Activated T-cell treated with anti-CD3 and anti-CD28 coated beads, Interleukin-2, amount 50 U/mL, for 24 hours (primary cell): ENCODE results near the gene SLPI.

ENCODE experiments used
- DNase-seq: peaks from one replicate; pipeline ENCODE4 v3.0.0-alpha.2; 2020
- H3K27ac Mint-ChIP-seq: 2 replicates; pipeline ENCODE4 v1.8.0; 2020; ENCODE audit warnings: mild to moderate bottlenecking, mixed read lengths
- H3K27me3 Mint-ChIP-seq: 2 replicates; pipeline ENCODE4 v1.8.0; 2020; ENCODE audit warnings: mixed read lengths
- H3K36me3 Mint-ChIP-seq: 2 replicates; pipeline ENCODE4 v1.8.0; 2020; ENCODE audit warnings: low read depth, mixed read lengths
- H3K4me1 Mint-ChIP-seq: 2 replicates; pipeline ENCODE4 v1.8.0; 2020; ENCODE audit warnings: low read depth, mixed read lengths
- H3K4me3 Mint-ChIP-seq: 2 replicates; pipeline ENCODE4 v1.8.0; 2020; ENCODE audit warnings: mild to moderate bottlenecking, moderate library complexity, mixed read lengths
- H3K9me3 Mint-ChIP-seq: 2 replicates; pipeline ENCODE4 v1.8.0; 2020; ENCODE audit warnings: mixed read lengths

The SLPI gene

DNA sequence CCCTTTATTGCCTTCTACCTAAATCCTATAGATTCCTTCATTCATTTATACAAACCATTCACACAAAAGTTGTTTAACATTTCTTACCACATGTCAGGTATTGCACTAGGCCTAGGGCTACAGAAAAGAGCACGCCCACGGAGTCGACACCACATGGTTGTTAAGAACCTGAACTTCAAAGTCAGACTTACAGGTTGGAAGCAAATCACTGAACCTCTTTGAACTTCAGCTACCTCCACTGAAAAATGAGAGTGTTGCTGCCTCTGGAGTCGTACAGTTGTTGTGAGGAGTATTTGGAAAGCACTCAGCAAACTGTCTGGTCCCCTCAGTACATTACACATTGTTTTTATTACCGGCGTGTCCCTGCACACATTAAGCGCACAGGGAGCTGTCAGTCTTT lies 3.3 kb upstream of the SLPI start:
- Mint-ChIP-seq H3K4me1 (peaks cover 6% of the 10 kb centered on the region), H3K9me3 (no peaks in the 10 kb centered on the region), H3K36me3 (no peaks in the 10 kb centered on the region), H3K27me3 (peaks cover 43% of the 10 kb centered on the region), H3K4me3 (no peak overlapping the region), H3K27ac (no peak overlapping the region)
- no peak for DNase-seq

DNA sequence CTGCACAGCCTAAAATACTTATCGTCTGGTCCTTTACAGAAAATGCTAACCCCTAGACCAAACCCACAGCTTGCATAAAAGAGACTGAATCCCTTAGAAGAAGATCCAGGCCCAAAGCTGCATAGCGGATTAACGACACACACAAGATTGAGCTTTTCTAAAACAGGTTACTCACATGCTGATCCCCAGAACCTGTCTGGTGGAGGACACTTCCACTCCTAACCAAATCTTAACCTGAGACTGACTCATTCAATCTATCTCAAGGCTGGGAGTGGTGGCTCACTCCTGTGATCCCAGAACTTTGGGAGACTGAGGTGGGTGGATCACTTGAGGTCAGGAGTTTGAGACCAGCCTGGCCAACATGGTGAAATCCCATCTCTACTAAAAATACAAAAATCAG lies 2.8 kb upstream of the SLPI start:
- H3K27ac Mint-ChIP-seq = no peak overlapping the region
- peaks cover 6% of the 10 kb centered on the region for H3K4me1 Mint-ChIP-seq
- no peak for DNase-seq
- H3K4me3 Mint-ChIP-seq = no peak overlapping the region
- H3K36me3 Mint-ChIP-seq = no peaks in the 10 kb centered on the region
- peaks cover 45% of the 10 kb centered on the region for H3K27me3 Mint-ChIP-seq
- H3K9me3 Mint-ChIP-seq = no peaks in the 10 kb centered on the region

DNA sequence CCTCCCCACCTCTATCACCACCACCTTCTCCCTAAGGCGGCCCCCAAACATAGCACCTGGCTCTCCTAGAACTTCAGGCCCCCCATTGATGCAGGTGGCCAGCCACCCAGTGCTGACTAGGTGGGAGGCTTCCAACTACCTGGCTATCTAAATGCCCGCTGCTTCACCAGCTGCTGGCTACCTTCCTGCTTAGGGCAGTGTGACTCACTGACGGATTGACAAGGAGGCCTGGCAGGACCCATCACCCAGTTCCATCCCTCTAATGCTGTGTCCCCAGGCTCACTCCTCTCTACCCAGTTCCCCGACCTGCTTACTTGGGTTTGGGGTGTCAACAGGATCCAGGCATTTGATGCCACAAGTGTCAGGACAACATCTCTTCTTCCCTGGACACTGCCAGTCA lies 1.1 kb downstream of the SLPI start:
- peaks cover 6% of the 10 kb centered on the region for H3K4me1 Mint-ChIP-seq
- no peak overlapping the region for H3K27ac Mint-ChIP-seq

DNA sequence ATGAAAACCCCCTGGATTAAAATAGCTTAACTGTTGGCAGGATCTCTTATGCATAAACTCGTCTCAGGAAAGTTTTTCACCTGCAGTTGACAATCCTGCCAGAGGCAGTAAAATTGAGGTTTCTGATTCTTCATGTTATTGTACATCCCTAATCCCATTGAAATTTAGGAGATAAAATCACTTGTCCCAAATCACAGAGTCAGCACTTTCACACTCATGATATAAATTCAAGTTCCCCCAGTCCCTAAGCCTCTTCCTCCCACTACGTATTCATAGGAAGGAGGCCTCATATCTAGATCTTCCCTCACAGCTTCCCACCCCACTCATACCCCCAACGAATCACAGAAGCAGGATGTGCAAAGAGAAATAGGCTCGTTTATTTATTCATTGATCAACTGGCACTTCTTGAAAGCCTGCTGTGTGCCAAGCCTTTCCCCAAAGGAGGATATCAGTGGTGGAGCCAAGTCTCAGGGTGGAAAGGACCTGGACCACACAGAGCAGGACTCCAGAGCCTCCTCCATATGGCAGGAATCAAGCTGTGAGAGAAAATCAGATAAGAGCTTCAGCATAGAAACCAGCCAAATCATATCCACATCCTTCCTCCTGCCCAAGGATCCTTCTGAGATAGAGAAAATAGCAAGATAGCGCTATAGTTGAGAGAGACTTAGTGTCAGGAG lies 2.3 kb downstream of the SLPI start:
- Mint-ChIP-seq H3K27ac (no peak overlapping the region), H3K27me3 (peaks cover 60% of the 10 kb centered on the region), H3K4me3 (no peak overlapping the region), H3K4me1 (peaks cover 6% of the 10 kb centered on the region), H3K9me3 (no peaks in the 10 kb centered on the region), H3K36me3 (no peaks in the 10 kb centered on the region)
- DNase-seq = no peak

More for the DNA sequence above, 1.1 kb downstream of the SLPI start:
- H3K4me3 Mint-ChIP-seq = no peak overlapping the region
- no peaks in the 10 kb centered on the region for H3K9me3 Mint-ChIP-seq
- no peaks in the 10 kb centered on the region for H3K36me3 Mint-ChIP-seq
- DNase-seq = no peak
- peaks cover 48% of the 10 kb centered on the region for H3K27me3 Mint-ChIP-seq

DNA sequence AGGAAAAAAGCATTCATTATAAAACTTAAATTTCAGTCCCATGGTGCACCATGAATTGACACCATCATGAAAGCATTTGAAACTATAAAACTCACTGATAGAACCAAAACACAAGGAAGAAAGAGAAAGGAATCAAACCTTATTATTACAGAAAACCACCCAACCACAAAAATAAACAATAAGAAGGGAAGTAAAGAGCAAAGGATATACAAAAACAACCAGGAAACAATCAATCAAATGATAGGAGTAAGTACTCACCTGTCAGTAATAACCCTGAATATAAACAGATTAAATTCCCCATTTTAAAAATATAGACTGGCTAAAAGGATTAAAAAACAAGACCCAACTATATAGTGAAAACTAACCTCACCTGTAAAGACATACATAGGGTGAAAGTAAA lies 5.8 kb downstream of the SLPI start:
- no peaks in the 10 kb centered on the region for H3K9me3 Mint-ChIP-seq
- H3K27me3 Mint-ChIP-seq = peaks cover 76% of the 10 kb centered on the region
- no peaks in the 10 kb centered on the region for H3K36me3 Mint-ChIP-seq
- H3K4me3 Mint-ChIP-seq = no peak overlapping the region
- H3K27ac Mint-ChIP-seq = no peak overlapping the region
- H3K4me1 Mint-ChIP-seq = no peaks in the 10 kb centered on the region
- DNase-seq = no peak

DNA sequence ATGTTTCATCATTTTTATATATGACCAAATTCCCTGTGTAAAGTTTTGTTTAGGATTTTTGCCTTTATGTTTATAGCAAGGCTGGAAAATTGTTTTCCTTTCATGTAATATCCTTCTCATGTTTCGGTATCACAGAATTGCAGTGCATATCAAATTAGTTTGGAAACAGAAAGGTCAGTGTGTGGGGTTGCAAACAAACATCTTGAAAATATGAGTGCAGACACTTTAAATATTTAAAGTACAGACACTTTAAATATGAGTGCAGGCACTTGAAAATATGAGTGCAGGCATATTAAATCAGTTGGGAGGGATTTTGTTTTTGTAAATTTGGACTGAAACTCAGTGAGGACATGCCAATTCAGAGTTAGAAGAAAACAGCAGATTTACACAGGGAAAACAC lies 6.5 kb downstream of the SLPI start:
- Mint-ChIP-seq H3K36me3 (no peaks in the 10 kb centered on the region), H3K4me1 (no peaks in the 10 kb centered on the region), H3K27me3 (peaks cover 76% of the 10 kb centered on the region), H3K9me3 (no peaks in the 10 kb centered on the region), H3K4me3 (no peak overlapping the region), H3K27ac (no peak overlapping the region)
- DNase-seq = no peak

DNA sequence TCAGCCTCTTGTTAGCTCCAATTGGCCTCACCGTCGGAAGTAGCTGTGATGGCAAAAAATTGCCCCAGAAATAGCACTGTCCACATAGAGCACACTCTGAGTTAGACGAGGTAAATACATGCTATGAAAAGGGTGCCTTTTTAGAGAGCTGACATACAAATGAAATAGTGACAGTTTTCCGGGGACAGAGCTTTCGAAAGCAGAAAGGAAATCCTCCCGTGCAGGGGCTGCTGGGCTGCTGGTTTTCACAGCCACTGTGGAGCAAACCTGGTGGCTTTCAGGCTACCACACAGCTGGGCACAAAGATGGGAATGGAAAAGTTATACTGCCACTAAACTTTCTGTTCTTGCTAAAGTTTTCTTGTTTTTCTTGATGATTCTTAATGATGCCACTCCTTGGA lies 8.3 kb downstream of the SLPI start:
- H3K4me1 Mint-ChIP-seq = no peaks in the 10 kb centered on the region
- peaks cover 71% of the 10 kb centered on the region for H3K27me3 Mint-ChIP-seq
- no peak for DNase-seq
- no peaks in the 10 kb centered on the region for H3K9me3 Mint-ChIP-seq
- H3K4me3 Mint-ChIP-seq = no peak overlapping the region
- no peak overlapping the region for H3K27ac Mint-ChIP-seq
- H3K36me3 Mint-ChIP-seq = no peaks in the 10 kb centered on the region

DNA sequence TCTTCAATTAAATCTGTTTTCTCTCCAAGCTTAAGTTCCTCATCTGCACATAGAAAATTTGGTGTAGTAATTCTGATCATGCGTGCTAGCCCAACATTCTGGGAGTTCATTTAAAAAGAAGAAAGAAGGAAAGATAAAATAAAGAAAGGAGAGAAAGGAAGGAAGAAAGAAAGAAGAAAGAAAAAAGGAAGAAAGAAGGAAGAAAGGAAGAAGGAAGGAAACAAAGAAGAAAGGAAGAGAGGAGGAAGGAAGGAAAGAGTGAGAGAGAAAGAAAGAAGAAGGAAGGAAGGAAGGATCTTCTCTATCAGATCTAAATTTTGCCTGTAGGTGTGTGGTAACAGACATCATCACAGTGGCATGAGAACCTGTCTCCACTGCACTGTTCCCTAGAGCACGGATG lies 16.2 kb downstream of the SLPI start:
- no peaks in the 10 kb centered on the region for H3K36me3 Mint-ChIP-seq
- no peak for DNase-seq
- no peak overlapping the region for H3K4me3 Mint-ChIP-seq
- peaks cover 8% of the 10 kb centered on the region for H3K9me3 Mint-ChIP-seq
- H3K4me1 Mint-ChIP-seq = no peaks in the 10 kb centered on the region
- peaks cover 56% of the 10 kb centered on the region for H3K27me3 Mint-ChIP-seq
- no peak overlapping the region for H3K27ac Mint-ChIP-seq

DNA sequence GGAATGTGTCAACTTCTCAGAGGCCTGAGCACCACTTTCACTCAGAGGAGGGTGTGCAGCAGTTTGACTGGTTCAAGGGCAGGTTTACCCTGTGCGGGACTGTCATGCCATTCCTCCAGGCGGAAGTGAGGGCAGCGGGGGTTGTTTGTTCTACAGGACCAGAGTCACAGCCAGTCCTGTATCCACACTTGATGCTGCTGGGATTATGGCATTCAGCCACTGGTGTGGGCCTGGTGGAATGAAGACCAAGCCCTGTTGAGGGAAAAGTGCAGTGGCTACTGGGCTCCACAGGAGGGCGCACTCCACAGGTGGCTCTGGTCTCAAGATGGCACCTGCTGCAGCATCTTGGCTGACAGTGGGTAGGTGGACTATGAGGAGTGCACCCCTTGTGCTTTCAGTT lies 18.4 kb downstream of the SLPI start:
- Mint-ChIP-seq H3K27ac (no peak overlapping the region), H3K4me1 (no peaks in the 10 kb centered on the region), H3K9me3 (peaks cover 8% of the 10 kb centered on the region), H3K36me3 (no peaks in the 10 kb centered on the region), H3K27me3 (peaks cover 50% of the 10 kb centered on the region), H3K4me3 (no peak overlapping the region)
- no peak for DNase-seq

DNA sequence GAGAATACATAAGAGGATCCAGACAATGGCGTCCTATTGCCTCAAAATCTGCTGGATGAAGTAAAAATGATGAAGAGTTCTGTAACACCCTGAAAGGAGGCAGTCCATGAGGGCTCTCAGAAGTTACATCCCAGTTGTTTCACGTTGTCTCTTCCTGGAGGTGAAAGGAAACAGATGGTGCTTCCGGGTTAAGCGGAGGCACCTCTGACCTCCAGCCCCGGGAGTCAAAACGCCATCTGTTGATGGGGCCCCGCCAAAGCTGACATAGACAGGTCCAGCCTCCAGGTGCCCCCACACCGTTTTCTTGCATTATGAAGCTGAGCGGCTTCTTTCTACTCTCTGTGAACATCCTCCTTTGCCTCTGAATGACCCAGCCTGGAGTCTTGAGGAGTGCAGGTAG lies 23.7 kb downstream of the SLPI start:
- no peak overlapping the region for H3K27ac Mint-ChIP-seq
- no peaks in the 10 kb centered on the region for H3K4me1 Mint-ChIP-seq
- H3K27me3 Mint-ChIP-seq = peaks cover 35% of the 10 kb centered on the region
- H3K4me3 Mint-ChIP-seq = no peak overlapping the region
- H3K9me3 Mint-ChIP-seq = peaks cover 8% of the 10 kb centered on the region
- DNase-seq = no peak
- H3K36me3 Mint-ChIP-seq = no peaks in the 10 kb centered on the region

DNA sequence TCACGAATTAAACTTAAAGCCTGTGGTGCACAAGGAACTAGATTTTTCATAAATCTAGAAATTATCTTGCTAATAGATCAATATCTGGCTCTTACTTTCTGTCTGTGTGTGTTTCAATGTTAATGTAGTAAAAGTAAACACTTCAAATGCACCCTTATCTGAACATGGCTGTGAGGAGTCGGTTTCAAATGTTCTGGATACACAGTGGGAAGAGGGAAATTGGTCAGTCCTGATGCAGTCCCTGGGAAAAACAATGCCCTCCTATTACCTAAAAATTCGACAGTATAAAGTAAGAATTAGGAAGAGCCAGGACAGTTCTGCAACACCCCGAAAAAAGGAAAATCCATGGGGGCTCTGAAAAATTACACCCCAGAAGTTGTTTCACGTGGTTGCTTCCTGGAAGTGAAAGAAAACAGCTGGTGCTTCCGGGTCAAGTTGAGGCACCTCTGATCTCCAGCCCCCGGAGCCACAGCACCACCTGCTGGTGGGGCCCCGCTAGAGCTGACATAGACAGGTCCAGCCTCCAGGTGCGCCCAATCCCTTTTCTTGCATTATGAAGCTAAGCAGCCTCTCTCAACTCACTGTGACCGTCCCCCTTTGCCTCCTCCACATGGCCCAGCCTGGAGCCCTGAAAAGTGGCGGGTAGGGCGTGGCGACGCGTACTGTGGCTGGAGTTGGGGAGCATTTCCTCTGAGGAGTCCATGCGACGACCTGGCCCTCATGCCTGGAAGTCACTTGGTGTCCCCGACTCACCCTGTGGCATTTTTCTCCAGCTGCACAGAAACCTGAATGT lies 24.9 kb downstream of the SLPI start:
- peak; percentile 64 for DNase-seq
- Mint-ChIP-seq H3K9me3 (peaks cover 5% of the 10 kb centered on the region), H3K4me3 (no peak overlapping the region), H3K27me3 (peaks cover 35% of the 10 kb centered on the region), H3K27ac (no peak overlapping the region), H3K36me3 (no peaks in the 10 kb centered on the region), H3K4me1 (no peaks in the 10 kb centered on the region)

DNA sequence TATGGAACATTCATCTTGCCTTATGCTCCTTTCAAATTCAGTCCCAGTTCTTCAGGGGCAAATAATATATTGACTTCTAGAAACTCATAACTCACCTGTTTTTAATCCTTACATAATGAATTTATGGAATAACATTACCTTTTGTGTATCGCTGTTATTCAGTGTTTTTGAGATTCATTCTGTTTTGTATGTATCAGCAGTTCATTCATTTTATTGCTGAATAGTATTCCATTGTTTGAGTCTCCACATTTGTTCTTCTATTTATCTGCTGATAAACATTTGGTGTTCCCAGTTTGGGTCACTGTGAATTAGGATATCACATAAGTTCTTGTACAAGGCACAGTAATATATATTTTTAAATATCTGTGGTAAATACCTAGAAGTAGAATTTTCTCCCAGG lies 28.1 kb downstream of the SLPI start:
- Mint-ChIP-seq H3K27me3 (peaks cover 49% of the 10 kb centered on the region), H3K36me3 (no peaks in the 10 kb centered on the region), H3K27ac (no peak overlapping the region), H3K9me3 (no peaks in the 10 kb centered on the region), H3K4me1 (no peaks in the 10 kb centered on the region), H3K4me3 (no peak overlapping the region)
- DNase-seq = no peak

DNA sequence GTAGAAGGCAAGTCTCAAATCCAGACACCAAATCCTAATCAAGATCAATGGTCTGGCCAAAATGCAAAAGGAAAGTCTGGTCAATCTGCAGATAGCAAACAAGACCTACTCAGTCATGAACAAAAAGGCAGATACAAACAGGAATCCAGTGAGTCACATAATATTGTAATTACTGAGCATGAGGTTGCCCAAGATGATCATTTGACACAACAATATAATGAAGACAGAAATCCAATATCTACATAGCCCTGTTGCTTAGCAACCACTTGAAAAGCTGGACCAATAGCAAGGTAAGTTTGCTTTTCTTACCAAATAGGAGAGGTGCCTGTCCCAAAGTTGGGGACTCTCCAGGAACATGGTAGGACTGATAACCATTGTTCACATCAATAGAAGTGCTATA lies 31.2 kb downstream of the SLPI start:
- Mint-ChIP-seq H3K36me3 (no peaks in the 10 kb centered on the region), H3K9me3 (no peaks in the 10 kb centered on the region), H3K4me3 (no peak overlapping the region), H3K27me3 (peaks cover 44% of the 10 kb centered on the region), H3K4me1 (no peaks in the 10 kb centered on the region), H3K27ac (no peak overlapping the region)
- no peak for DNase-seq

DNA sequence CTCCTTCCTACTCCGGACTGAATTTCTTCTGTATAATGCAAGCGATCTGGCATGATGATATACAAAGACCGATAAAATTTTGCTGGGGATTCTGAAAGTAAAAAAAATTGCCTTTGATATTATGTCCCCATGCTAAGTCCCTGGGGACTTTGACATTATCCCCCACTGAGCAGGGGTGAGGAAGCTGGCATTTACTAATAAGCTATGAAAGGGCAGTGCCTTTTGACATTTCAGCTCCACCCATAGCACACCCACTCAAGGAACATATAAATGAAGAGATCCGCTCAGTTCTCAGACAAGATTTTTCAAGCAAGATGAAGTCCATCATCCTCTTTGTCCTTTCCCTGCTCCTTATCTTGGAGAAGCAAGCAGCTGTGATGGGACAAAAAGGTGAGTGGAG lies 33.3 kb downstream of the SLPI start, which contains the start of gene SEMG2:
Gene SEMG2, plus strand, starts transcription at position 298 of the 400 bp plus-strand sequence. Its CDS starts 17 bp downstream, at position 315.
- Mint-ChIP-seq H3K27me3 (peaks cover 41% of the 10 kb centered on the region), H3K27ac (no peak within 1 kb of the TSS), H3K36me3 (no peaks in the 10 kb centered on the region), H3K4me1 (no peaks in the 10 kb centered on the region), H3K4me3 (no peak within 1 kb of the TSS), H3K9me3 (no peaks in the 10 kb centered on the region)
- DNase-seq = no peak

DNA sequence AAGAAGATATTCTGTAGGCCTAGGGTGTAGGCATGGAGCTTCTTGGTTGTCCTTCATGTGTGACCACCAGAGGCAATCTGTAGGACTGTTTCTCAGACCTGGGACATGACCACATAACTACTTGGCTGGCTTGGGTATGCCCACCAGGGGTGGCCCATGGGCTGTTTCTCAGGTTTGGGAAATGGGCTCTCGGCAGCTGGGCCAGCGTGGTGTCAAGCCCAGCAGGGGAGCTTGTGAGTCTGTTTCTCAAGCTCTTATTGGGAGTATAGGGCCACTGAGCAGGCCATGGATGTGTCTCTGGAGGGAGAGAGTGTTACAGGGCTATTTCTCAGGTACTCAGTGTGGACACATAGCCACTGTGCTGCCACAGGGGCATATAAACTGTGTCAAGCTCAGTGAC lies 35.7 kb downstream of the SLPI start:
- Mint-ChIP-seq H3K36me3 (no peaks in the 10 kb centered on the region), H3K9me3 (no peaks in the 10 kb centered on the region), H3K27ac (no peak overlapping the region), H3K4me1 (no peaks in the 10 kb centered on the region), H3K4me3 (no peak overlapping the region), H3K27me3 (peaks cover 42% of the 10 kb centered on the region)
- no peak for DNase-seq
